Ureter (tissue), 1 donor: ENCODE measurements around the gene SP5. TPM values are rescaled to one million over a fixed set of nuclear protein-coding genes. Genes with fewer than 3 reads are reported as not detected.
"Not testable (repeated sequence)": the region's sequence is repeated elsewhere in the genome, so short reads cannot be mapped to it uniquely, and the experiment has no call there.

ENCODE experiments used
- DNase-seq: peaks from one replicate; pipeline ENCODE4 v3.0.0-alpha.2; 2020; ENCODE audit warnings: low spot score
- total RNA-seq: library from RNA; stranded (reverse); gene quantifications from one replicate; pipeline ENCODE4 v1.2.4, GENCODE V29; 2023
- donor health status: DM: yes; HTN: yes; CAD: no.

The SP5 gene
- total RNA-seq, 1 donor from 2014 or later = 2.3 TPM

DNA sequence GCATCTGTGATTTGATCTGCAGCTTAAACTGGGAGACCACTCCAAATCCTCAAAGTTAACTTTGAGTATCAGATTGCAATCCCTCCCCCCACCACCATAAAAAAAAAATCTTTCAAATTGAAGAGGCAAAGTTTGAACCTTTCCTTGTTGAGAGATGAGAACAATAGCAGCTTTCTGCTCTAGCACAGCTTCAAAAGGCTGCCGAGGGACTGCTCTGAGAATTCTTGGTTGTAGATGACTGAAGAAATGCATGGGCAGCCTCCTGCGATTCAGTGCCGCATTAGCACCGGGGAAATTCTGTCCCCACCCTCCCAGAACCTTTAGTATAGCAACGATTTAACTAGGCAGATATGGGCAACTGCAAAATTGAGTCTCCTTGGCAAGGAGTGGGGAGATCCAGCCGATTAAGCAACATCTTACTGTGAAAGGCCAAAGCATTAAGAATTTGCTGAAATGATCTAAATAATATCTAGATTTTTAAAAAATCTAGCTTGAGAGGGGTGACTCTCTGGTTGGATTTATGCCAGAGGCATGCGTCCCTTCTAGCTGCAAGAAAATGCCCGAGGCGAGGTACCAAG is 3.9 kb upstream of the SP5 start:
- DNase-seq = no peak

DNA sequence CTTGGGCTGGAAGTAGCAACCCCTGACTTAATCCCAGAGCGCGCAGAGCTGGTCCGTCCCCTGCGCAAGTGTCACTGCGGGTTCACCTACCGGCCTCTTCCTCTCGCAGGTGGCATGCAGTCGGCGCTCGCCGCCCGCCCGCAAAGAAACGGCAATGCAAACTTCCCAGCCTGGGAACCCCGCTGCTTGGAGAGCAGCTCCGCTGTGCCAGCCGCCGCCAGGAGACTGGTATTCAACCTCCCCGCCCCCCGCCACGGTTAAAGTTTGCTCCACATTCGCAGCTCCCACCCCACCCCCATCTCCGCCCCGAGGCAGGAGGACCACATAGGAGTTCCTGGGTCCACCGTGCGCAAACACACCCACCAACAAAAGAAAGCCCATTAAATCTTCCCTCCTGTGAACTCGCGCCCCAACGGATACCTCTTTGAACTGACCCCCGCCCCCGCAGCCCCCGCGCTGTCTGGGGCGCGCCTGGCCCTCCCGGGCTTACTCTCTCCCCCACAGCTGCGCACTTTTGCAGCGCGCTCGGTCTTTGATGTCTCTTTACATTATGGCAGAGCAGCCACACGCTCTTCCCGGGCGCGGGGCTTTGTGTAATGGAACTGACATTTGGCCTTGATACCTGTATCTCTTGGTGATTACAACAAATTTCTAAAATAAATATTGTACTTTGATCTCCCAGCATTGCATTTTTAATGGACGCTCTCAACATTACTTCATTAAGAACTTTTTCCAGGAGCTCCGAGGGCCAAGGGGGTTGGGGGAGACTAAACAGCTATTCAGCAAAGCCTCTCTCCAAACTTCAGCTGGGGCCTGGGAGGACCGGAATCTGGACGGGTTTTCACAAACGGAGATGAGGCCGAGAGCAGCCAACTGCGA is 3.1 kb upstream of the SP5 start:
- DNase-seq = no peak

DNA sequence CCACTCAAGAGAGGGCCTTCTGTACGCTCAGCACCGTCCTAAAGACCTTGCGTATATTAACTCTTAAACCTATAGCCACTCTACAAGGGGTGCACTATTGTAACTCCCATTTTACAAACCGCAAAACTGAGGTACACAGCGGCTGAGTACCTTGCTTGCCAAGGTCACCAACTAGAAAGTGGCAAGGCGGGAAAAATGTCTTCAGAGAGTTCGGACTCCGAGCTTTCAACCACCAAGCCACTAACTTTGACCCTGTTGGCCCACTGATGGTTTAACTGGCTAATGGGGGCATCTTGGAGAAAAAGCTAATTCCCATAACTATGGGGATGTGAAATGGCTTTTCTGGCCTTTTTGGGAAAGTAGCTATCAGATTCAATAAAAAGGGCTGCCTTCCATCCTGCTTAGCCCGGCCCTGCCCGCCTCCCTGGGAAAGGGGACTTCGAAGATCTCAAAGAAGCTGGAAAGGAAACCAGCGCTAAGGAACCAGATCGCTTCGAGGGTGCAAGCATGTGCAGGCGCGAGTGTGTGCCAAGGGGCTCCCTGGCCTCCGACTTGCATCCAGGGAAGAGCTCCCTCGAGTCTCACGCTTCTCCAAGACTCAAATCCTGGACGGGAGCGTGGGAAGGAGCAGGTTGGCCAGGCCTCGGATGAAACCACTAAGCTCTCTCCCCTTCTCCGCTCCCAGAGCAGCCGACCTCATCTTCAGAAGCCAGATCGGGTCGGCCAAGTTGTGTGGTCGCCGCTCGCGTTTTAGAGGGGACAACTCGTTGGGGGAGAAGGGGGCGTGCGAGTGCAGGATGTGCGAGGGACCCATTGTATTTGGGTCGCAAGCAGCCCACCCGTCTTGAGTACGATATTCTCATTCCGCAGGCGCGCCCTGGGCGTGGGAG is 2.2 kb upstream of the SP5 start:
- no peak for DNase-seq

DNA sequence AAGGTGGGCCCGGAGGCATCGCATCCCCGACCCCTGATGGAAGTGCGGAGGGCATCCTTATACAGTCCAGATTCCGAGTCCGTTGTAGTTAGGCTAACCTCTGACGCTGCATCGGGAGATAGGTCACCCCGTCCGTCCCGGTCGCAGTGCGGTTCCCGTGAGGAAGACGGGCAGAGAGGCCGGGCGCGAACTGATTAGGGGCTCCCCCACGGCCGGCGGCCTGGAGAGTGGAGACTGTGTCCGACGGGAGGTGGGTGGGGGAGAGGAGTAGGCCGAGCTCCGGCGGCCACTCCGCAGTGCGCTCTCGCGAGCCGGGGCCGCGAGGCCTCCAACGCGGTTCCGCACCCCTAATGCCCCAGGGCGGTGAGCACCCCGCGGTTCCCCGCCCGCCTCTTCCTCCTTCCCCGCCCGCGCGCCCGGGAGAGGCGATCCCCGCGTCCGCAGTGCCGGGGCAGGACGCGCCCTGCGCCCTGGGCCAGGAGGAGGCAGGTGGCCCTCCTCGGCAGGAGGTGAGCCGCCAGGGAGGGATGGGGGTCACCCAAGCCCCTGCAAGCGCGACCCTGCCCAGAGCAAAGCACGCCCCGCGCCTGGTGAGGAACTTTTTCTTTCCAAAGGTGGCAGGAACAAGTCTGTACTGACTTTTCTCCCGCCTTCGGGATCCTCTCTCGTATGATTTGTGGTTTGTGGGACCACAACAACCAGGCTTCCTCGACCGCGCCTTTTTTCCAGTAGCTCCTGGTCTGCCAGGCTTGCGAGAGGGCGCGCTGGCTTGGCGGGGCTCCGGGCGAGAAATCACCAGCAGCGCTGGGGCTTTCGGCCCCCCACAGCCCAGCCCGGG is 1.4 kb upstream of the SP5 start:
- no peak for DNase-seq

DNA sequence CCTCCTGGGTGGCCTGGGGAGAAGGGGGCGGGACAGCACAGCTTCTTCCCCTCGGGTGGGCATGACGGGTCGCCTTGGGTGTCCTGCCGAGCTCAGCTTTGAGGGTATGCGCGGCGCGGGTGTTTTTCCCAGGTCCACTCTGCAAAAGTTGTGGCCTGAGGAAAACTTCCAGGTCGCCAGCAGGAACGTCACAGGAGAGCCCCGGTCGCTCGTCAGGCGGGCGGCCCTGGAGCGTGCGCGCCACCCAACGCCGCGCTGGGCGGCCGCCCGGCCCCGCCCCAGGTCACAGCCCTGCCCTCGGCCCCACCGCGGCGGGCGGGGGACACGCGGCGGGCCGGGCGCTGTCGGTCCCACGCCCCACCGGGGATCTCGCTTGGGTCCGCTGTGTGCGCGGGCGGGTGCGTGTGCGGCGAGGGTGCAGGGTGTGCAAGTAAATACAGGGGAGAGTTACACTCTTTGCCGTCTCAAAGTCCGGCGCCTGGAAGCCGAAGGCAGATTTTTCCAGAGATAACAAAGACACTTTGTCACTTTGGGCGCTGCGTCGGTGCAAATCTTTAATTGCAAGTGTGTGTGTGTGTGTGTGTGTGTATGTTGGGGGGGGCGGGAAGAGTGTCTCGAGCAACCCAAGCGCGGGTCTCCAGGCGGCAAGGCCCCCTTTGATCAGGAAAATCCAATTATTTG is 616 bp upstream of the SP5 start:
- no peak for DNase-seq

DNA sequence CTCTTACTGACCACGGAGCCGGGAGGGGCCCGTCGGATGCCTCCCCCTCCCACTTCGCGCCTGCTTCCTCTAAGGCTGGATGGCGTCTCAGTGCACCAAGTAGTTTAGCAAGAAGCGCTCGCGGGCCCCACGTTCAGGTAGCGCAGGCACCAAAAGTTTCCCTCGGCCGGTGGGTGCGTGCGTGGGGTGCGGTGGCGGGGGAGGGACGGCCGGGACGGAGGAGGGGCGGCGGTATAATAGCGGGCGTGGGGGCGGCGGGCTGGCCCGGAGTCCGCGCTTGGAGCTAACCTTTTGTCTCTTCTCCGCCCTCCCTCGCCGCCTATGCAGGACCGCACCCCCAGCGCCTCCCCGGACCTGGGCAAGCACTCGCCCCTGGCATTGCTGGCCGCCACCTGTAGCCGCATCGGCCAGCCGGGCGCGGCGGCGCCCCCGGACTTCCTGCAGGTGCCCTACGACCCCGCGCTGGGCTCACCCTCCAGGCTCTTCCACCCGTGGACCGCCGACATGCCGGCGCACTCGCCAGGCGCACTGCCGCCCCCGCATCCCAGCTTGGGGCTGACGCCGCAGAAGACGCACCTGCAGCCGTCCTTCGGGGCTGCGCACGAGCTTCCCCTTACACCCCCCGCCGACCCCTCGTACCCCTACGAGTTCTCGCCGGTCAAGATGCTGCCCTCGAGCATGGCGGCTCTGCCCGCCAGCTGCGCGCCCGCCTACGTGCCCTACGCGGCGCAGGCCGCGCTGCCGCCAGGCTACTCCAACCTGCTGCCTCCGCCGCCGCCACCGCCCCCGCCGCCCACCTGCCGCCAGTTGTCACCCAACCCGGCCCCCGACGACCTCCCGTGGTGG is 1.0 kb downstream of the SP5 start:
- DNase-seq = no peak

DNA sequence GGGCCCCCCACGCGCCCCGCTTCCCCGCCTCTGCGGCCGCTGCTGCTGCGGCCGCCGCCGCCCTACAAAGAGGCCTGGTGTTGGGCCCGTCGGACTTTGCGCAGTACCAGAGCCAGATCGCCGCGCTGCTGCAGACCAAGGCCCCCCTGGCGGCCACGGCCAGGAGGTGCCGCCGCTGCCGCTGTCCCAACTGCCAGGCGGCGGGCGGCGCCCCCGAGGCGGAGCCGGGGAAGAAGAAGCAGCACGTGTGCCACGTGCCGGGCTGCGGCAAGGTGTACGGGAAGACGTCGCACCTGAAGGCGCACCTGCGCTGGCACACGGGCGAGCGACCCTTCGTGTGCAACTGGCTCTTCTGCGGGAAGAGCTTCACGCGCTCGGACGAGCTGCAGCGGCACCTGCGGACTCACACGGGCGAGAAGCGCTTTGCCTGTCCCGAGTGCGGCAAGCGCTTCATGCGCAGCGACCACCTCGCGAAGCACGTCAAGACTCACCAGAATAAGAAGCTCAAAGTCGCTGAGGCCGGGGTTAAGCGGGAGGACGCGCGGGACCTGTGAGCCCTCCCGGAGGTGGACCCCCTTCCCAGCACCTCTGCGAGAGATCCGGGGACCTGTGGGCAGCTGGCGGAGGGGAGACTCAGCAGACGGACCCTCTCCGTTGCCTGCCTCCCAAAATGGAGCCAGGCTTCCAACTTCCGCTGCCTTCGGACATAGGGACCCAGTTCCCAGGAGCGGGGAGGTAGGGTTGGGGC is 1.9 kb downstream of the SP5 start:
- no peak for DNase-seq

DNA sequence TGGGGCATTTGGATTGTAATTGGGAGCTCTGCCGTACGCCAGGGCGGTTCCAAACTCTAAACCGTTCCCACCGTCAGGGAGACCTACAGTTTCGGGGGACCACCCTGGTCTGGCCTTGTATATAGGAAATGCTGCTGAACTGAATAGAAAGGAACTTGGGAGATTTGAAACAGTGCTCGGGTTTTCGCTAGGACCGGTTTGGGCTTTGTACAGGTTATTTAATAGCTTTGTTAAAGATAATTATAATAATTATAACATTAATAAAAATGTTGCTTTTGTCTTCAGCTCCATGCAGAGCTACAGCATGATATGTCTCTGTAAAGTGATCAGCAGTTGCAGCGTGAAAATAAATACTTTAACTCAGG is 2.4 kb downstream of the SP5 start:
- no peak for DNase-seq

DNA sequence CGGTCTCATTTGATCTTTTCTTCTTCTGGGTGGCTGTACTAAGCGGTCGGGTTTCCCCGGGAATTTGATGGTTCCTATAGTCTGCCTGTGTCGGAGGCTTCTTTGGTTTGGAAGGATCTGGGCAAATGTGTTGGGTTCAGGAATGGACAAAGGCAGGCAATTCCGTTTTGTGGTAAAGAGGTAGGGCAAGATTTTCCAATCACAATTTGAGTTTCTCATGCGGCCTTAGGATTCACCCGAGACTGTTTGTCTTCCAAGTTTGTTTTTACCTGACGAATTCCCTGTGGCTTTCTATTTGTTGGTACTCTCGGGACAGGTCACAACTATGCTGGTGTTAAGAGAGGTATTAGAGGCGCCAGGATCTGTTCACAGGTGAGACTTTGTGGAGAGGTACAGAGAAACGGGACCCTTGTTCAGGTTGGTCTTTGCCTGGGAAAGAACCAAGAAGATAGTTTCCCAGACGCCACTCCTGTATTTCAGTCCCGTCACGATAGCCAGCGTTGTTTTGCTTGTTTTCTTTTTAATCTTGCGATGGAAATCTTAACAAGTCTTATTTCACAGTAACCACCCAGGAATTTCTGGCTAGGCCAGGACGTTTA is 3.0 kb downstream of the SP5 start:
- no peak for DNase-seq

DNA sequence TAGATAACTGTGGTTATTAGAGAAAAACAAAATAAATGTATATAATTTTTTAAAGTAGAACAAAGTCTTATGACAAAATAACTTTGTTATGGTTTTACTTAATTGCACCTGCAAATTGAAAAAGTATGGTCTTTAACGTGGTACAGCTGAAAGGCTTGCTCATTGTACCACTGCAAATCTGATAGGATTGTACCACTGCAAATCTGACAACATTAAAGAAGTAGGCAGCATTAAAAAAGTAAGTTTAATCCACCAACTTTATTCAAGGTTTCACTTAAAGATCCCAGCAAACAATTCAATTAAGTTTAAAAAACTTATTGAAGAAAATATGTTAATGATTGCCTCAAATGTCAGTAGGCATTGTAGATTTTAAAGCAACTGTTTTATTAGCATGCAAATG is 4.7 kb downstream of the SP5 start:
- DNase-seq = no peak

DNA sequence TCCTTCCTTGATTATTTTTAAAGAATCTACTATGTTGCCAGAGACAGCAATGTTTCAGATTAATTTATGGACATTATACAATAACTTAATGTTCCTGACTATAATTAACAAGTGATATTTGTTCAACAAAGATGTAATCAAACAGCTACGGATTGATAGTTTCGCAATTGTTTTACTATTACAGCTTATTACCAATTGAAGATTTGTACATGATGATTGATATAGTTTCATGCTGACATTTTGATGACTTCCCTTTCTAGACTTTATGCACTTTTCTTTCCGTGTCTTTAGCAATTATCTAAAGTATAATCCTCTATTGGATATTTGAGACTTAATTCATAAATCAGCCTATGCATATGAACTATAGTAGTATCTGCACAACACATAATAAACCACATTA is 6.5 kb downstream of the SP5 start:
- no peak for DNase-seq

DNA sequence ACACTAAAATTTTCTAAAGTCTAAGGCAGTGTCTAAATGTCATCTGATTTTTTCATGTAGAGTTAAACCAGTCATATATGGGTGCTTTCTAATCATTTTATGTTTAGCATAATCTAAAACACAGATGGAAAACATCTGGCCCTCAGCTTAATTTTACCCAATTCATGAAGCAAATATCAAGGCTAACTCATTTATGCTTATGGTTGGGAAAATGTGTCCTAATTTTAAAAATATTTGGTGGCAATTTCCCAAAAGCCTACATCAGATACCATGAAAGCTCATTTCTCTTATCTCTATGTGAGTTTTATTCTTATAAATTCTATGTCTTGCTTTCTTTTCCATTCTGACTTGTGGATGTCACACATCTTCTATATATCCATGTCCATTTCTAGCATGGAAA is 7.2 kb downstream of the SP5 start:
- no peak for DNase-seq

DNA sequence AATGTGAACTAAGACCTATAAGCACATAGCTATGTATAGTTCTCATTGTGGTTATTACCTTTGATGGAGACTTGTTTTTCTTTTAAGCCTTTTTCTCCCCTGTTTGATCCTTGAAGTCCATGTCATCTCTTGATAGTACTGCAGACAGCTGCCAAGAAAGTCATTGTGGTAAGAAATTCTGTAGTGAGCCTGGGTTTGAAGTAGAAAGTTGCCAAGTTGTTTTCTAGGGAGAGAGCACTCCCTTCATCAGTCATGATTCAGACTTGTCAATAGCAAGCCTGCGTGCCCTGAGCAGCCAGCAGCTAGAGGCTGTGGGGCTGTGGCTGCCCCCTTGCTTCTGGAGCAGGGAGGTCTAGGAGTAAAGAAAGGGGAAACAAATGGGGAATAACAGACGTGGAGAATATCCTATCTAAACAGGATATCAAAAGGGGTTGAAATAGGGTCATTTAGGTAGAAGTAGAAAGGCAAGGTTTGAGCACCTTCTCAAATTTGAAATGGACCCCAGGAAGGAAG is 8.4 kb downstream of the SP5 start:
- DNase-seq = no peak

DNA sequence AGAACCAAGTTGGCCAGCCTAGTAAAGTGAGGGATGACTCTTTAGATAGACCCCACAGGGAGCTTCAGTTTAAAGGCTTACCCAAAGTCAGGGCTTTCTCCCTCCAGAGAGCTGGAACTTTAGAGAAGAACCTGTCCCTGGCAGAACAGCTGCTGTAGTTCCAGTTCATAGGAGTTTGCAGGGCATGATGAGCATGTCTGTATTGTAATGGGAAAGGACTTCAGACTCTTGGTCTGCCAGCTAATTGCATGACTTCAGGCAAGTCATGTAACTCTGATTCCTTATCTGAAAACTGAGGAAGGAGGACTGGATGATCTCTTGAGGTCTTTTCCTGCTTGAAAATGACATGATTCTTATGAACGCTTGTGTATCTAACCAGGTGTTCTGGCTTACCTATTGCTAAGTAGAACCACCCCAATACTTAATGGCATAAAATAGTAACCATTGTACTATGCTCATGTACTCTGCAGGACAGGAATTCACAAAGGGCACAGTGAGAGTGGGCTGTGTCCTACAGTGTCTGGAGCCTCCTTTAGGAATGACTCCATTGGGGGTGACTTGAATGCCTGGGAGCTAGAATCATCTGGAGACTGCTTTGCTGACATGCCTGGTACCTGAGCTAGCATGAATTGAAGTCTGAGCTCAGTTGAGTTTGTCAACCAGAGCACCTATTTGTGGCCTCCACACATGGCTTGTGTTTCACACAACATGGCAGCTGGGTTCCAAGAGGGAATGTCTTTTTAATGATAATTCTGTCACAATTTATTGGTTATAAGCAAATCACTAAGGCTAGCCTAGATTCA is 18.9 kb downstream of the SP5 start:
- DNase-seq = no peak

DNA sequence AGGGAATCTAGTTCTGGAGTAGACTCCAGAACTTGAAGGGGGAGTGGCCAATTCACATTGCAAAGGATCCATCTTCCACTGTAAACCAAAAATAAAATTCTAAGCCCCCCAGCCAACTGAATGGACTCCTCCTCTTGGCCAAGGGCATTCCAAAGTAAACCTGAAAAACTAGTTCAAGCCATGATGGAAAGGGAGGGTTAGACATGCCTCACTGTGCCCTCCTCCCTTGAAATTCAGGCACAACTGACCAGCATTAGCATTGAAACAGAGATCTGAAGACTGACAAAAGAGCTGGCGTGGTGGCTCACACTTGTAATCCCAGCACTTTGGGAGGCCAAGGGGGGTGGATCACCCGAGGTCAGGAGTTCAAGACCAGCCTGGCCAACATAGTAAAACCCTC is 19.5 kb downstream of the SP5 start:
- not testable (repeated sequence) for DNase-seq

DNA sequence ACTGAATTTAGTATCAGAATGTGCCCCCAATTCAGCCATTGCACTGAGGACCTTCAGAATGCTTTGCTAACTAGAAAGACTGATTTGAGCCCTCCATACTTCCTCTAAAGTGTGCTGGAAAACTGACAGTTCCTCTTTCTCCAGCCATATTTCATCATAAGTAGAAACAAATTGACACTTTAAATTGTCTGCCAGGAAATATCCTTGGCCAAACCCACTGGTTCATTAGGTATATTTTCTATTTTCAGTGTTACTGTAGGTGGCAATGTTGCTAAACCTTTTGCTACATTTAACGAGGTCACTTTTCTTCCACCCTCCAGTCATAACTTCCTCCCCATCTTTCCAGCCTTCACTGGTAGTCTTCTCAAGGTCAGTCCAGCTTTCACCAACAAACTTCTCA is 21.5 kb downstream of the SP5 start:
- no peak for DNase-seq

DNA sequence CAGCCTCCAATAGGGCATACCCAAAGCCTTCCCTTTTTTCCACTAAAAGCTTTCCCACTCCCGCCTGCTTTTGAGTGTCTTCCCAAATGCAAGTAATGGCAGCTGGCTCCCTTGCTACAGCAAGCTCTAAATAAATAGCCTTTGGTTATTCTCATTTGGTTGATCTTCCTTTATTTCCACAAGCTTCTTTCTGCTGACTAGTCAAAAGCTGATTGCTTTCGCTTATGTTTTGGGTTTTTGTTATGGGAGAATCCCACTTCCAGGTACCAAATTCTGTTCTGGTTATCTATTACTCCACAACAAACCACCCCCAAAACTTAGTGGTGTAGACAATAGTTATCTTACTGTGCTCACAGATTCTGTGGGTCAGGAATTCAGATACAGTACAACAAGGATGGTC is 22.3 kb downstream of the SP5 start:
- no peak for DNase-seq

DNA sequence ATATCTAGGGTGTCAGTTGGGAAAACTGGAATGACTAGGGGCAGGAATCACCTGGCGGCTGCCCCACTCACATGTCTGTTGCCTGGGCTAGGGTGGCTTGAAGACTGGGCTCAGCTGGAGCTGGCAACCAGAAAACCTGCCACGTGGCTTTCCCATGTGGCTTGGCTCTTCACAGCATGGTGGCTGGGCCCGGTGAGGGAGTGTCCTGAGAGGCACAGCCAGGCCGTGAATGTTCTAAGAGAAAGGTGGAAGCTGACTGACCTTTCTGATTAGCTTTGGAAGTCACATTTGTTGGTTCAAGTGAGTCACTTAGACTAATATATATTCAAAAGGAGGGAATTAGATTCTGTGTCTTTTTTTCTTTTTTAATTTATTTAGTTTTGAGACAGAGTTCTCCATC is 22.7 kb downstream of the SP5 start:
- no peak for DNase-seq
